GM23338 (cell line): ENCODE results near the gene SPPL2C. TPM values are rescaled to one million over a fixed set of nuclear protein-coding genes. Genes with fewer than 3 reads are reported as not detected.

Experiments
- ATAC-seq: fragments of 200-7000 bp; cut with Tn5 transposase; 3 replicates; pipeline ENCODE4 v1.9.1; 2020
- DNase-seq: peaks from one replicate; pipeline ENCODE4 v3.0.0-alpha.2; 2015; ENCODE audit warnings: low spot score
- H2AFZ ChIP-seq: fragments of 200-600 bp; sonication (generic); 2 replicates; pipeline ENCODE4 v1.8.0; 2016; ENCODE audit warnings: antibody characterized with exemption, mild to moderate bottlenecking, moderate library complexity
- H3F3A ChIP-seq: fragments of 200-600 bp; sonication (generic); replicated peaks from 2 replicates; pipeline ENCODE4 v1.8.0; 2017; ENCODE audit warnings: antibody characterized with exemption, mixed run types, low read depth
- H3K27ac ChIP-seq: fragments of 200-600 bp; sonication (generic); 2 replicates; pipeline ENCODE4 v1.6.1; 2016; ENCODE audit warnings: low read depth
- H3K27me3 ChIP-seq: fragments of 200-600 bp; sonication (generic); 2 replicates; pipeline ENCODE4 v1.8.0; 2016; ENCODE audit warnings: mild to moderate bottlenecking, mixed run types, moderate library complexity; ENCODE audit not compliant: insufficient read depth
- H3K36me3 ChIP-seq: fragments of 200-600 bp; sonication (generic); 2 replicates; pipeline ENCODE4 v1.8.0; 2016; ENCODE audit warnings: mild to moderate bottlenecking; ENCODE audit not compliant: insufficient read depth
- H3K4me1 ChIP-seq: fragments of 200-600 bp; sonication (generic); 2 replicates; pipeline ENCODE4 v1.8.0; 2016; ENCODE audit warnings: mild to moderate bottlenecking, moderate library complexity; ENCODE audit not compliant: insufficient read depth
- H3K4me2 ChIP-seq: fragments of 200-600 bp; sonication (generic); 2 replicates; pipeline ENCODE4 v1.7.1; 2017; ENCODE audit warnings: mixed run types
- H3K4me3 ChIP-seq: fragments of 200-600 bp; sonication (generic); 2 replicates; pipeline ENCODE4 v1.6.1; 2016; ENCODE audit warnings: mixed run types
- H3K79me2 ChIP-seq: fragments of 200-600 bp; sonication (generic); replicated peaks from 2 replicates; pipeline ENCODE4 v1.8.0; 2017; ENCODE audit warnings: mild to moderate bottlenecking; ENCODE audit not compliant: insufficient read depth
- H3K9me2 ChIP-seq: fragments of 200-600 bp; sonication (generic); 2 replicates; pipeline ENCODE4 v1.8.0; 2017; ENCODE audit not compliant: insufficient read depth
- H4K20me1 ChIP-seq: fragments of 200-600 bp; sonication (generic); replicated peaks from 2 replicates; pipeline ENCODE4 v1.8.0; 2017; ENCODE audit warnings: mild to moderate bottlenecking; ENCODE audit not compliant: insufficient read depth
- H3K27ac Mint-ChIP-seq: 2 replicates; pipeline ENCODE4 v1.8.0; 2020; ENCODE audit warnings: inconsistent platforms, mild to moderate bottlenecking, moderate library complexity, mixed read lengths
- H3K27me3 Mint-ChIP-seq: 3 replicates; pipeline ENCODE4 v1.8.0; 2022; ENCODE audit warnings: low read depth, mild to moderate bottlenecking, moderate library complexity, mixed read lengths, inconsistent platforms; ENCODE audit not compliant: insufficient read depth, poor library complexity
- H3K36me3 Mint-ChIP-seq: 3 replicates; pipeline ENCODE4 v1.8.0; 2021; ENCODE audit warnings: low read depth, mild to moderate bottlenecking, inconsistent platforms, moderate library complexity, mixed read lengths
- H3K4me1 Mint-ChIP-seq: 3 replicates; pipeline ENCODE4 v1.8.0; 2020; ENCODE audit warnings: mild to moderate bottlenecking, inconsistent platforms, mixed read lengths
- H3K4me3 Mint-ChIP-seq: 3 replicates; pipeline ENCODE4 v1.8.0; 2021; ENCODE audit warnings: moderate library complexity, mild to moderate bottlenecking, inconsistent platforms, mixed read lengths
- H3K9me3 Mint-ChIP-seq: 3 replicates; pipeline ENCODE4 v1.8.0; 2020; ENCODE audit warnings: moderate library complexity, mild to moderate bottlenecking, inconsistent platforms, mixed read lengths
- ETS1 ChIP-seq: IDR thresholded peaks from 2 replicates; pipeline ENCODE4 v1.6.1; 2016; ENCODE audit warnings: antibody characterized with exemption
- EZH2 ChIP-seq: fragments of 200-600 bp; sonication (generic); IDR thresholded peaks from one replicate; pipeline ENCODE4 v1.8.0; 2017; ENCODE audit warnings: antibody characterized with exemption, mild to moderate bottlenecking, low read depth; ENCODE audit not compliant: unreplicated experiment
- EZH2phosphoT487 ChIP-seq: fragments of 200-600 bp; sonication (generic); IDR thresholded peaks from one replicate; pipeline ENCODE4 v1.8.1; 2018; ENCODE audit warnings: antibody characterized with exemption; ENCODE audit not compliant: unreplicated experiment
- JUNB ChIP-seq: IDR thresholded peaks from one replicate; pipeline ENCODE4 v1.6.1; 2016; ENCODE audit warnings: antibody characterized with exemption; ENCODE audit not compliant: unreplicated experiment
- REST ChIP-seq: IDR thresholded peaks from one replicate; pipeline ENCODE4 v1.6.1; 2018; ENCODE audit warnings: antibody characterized with exemption; ENCODE audit not compliant: unreplicated experiment
- STAT1 ChIP-seq: IDR thresholded peaks from one replicate; pipeline ENCODE4 v1.6.1; 2016; ENCODE audit warnings: antibody characterized with exemption; ENCODE audit not compliant: unreplicated experiment
- ZNF331 ChIP-seq: fragments of 250-450 bp; sonication (Bioruptor Pico); IDR thresholded peaks from 2 replicates; pipeline ENCODE4 v1.5.0; 2020; ENCODE audit warnings: low read depth, mild to moderate bottlenecking, moderate library complexity
- ZNF462 ChIP-seq: fragments of 250-450 bp; sonication (Bioruptor Pico); IDR thresholded peaks from 2 replicates; pipeline ENCODE4 v1.5.0; 2020; ENCODE audit warnings: mild to moderate bottlenecking, moderate library complexity
- polyA plus RNA-seq: library from polyadenylated mRNA; unstranded; fragments of >200 nt; fragmentation: Nextera tagmentation; extraction: Ambion mirVana; gene quantifications from 2 replicates; pipeline ENCODE4 v1.2.1, GENCODE V29; 2016
- total RNA-seq: library from RNA; depleted of rRNA; stranded (reverse); fragments of >200 nt; shearing (Covaris generic); gene quantifications from 2 replicates; pipeline ENCODE4 v1.2.3, GENCODE V29; 2014

SPPL2C gene
- total and polyA plus RNA-seq, 2 experiments from 2014 or later: 0.14 TPM; not detected in 1

- TF ChIP-seq ZNF462 (CRISPR knock-in tag) (no peak), EZH2phosphoT487 (no peak)
Observed at GRCh38 chr17:45833920-45834319, 10.8 kb upstream of the SPPL2C start (continued).

- ATAC-seq: no peak
- H3K36me3 ChIP-seq: no peaks in the 10 kb centered on the region
- H3K27me3 Mint-ChIP-seq: peaks cover 9% of the 10 kb centered on the region
Observed at GRCh38 chr17:45834471-45835396, 9.9 kb upstream of the SPPL2C start.

More at GRCh38 chr17:45834471-45835396, 9.9 kb upstream of the SPPL2C start:
- Mint-ChIP-seq H3K4me3 (no peak overlapping the region), H3K4me1 (no peaks in the 10 kb centered on the region; the same call in 2 of the 3 replicates), H3K27ac (no peak overlapping the region), H3K36me3 (no peaks in the 10 kb centered on the region), H3K9me3 (no peaks in the 10 kb centered on the region)
- Histone ChIP-seq H3K4me2 (no peak overlapping the region), H3K4me1 (no peaks in the 10 kb centered on the region), H2AFZ (no peak overlapping the region), H3K27ac (no peak overlapping the region), H3K27me3 (no peaks in the 10 kb centered on the region), H3K79me2 (no peaks in the 10 kb centered on the region), H4K20me1 (no peaks in the 10 kb centered on the region), H3K4me3 (no peak overlapping the region), H3K9me2 (no peaks in the 10 kb centered on the region), H3F3A (no peaks in the 10 kb centered on the region)
- DNase-seq: no peak
- TF ChIP-seq REST: no peak
- TF ChIP-seq JUNB: no peak
- no peak for TF ChIP-seq EZH2
- TF ChIP-seq STAT1: no peak
- no peak for TF ChIP-seq ZNF331 (CRISPR knock-in tag)
- TF ChIP-seq ETS1: no peak
